Measurements from ENCODE around the gene WWC1. TPM values are rescaled to one million over a fixed set of nuclear protein-coding genes. Genes with fewer than 3 reads are reported as not detected.
"Not testable (repeated sequence)": the region's sequence is repeated elsewhere in the genome, so short reads cannot be mapped to it uniquely, and the experiment has no call there.

Gene WWC1
- total RNA-seq, 2 donors from 2014 or later: 18.7 to 38.3 TPM

GRCh38 chr5:168422431-168422830 lies 131.0 kb downstream of the WWC1 start:
- intact Hi-C loops (cut with DNase I, micrococcal nuclease): no loop called here
- ATAC-seq: peak; percentile 71
- DNase-seq: no peak

GRCh38 chr5:168423478-168423877 lies 132.0 kb downstream of the WWC1 start:
- DNase-seq (no peak), ATAC-seq (no peak)
- intact Hi-C loops (cut with DNase I, micrococcal nuclease): no loop called here

GRCh38 chr5:168423971-168424370 lies 132.5 kb downstream of the WWC1 start:
- ATAC-seq: no peak
- no peak for DNase-seq
- intact Hi-C loops (cut with DNase I, micrococcal nuclease): no loop called here

GRCh38 chr5:168424594-168425323 lies 133.3 kb downstream of the WWC1 start:
- intact Hi-C loops (cut with DNase I, micrococcal nuclease): no loop called here
- ATAC-seq: no peak
- no peak for DNase-seq

GRCh38 chr5:168426007-168426863 lies 134.8 kb downstream of the WWC1 start:
- intact Hi-C loops (cut with DNase I, micrococcal nuclease): no loop called here
- DNase-seq (no peak), ATAC-seq (no peak)

- intact Hi-C loops (cut with DNase I, micrococcal nuclease): no loop called here
- ATAC-seq (no peak), DNase-seq (no peak)
Measured at GRCh38 chr5:168426864-168427172, 135.4 kb downstream of the WWC1 start.

GRCh38 chr5:168427224-168427623 lies 135.8 kb downstream of the WWC1 start:
- intact Hi-C loops (cut with DNase I, micrococcal nuclease): no loop called here
- ATAC-seq: no peak
- DNase-seq: no peak

GRCh38 chr5:168428552-168428951 lies 137.1 kb downstream of the WWC1 start:
- ATAC-seq: no peak
- intact Hi-C loops (cut with DNase I, micrococcal nuclease): no loop called here
- no peak for DNase-seq

GRCh38 chr5:168430296-168430695 lies 138.9 kb downstream of the WWC1 start:
- intact Hi-C loops (cut with DNase I, micrococcal nuclease): no loop called here
- DNase-seq (peak; percentile 22 to 34), ATAC-seq (peak; percentile 99)

GRCh38 chr5:168432903-168433302 lies 141.5 kb downstream of the WWC1 start:
- ATAC-seq: no peak

GRCh38 chr5:168434001-168434400 lies 142.6 kb downstream of the WWC1 start:
- no peak for ATAC-seq
- DNase-seq: no peak
- intact Hi-C loops (cut with DNase I, micrococcal nuclease): no loop called here

More at GRCh38 chr5:168432903-168433302, 141.5 kb downstream of the WWC1 start:
- DNase-seq: no peak
- intact Hi-C loops (cut with DNase I, micrococcal nuclease): no loop called here

GRCh38 chr5:168434746-168435321 lies 143.4 kb downstream of the WWC1 start:
- ATAC-seq (no peak), DNase-seq (no peak)
- intact Hi-C loops (cut with DNase I, micrococcal nuclease): no loop called here

GRCh38 chr5:168435340-168435739 lies 143.9 kb downstream of the WWC1 start:
- DNase-seq; ATAC-seq; intact Hi-C loops (cut with DNase I, micrococcal nuclease): not testable (repeated sequence)

GRCh38 chr5:168438349-168438748 lies 146.9 kb downstream of the WWC1 start:
- no peak for DNase-seq
- intact Hi-C loops (cut with DNase I, micrococcal nuclease): no loop called here
- ATAC-seq: no peak

GRCh38 chr5:168443533-168443932 lies 152.1 kb downstream of the WWC1 start:
- ATAC-seq (no peak), DNase-seq (no peak)
- intact Hi-C loops (cut with DNase I, micrococcal nuclease): no loop called here

GRCh38 chr5:168443950-168444700 lies 152.7 kb downstream of the WWC1 start:
- intact Hi-C loops (cut with DNase I, micrococcal nuclease): no loop called here
- no peak for ATAC-seq
- no peak for DNase-seq

GRCh38 chr5:168446983-168447619 lies 155.7 kb downstream of the WWC1 start:
- DNase-seq (no peak), ATAC-seq (no peak)
- intact Hi-C loops (cut with DNase I, micrococcal nuclease): no loop called here

- intact Hi-C loops (cut with DNase I, micrococcal nuclease): no loop called here
- ATAC-seq (no peak), DNase-seq (no peak)
Measured at GRCh38 chr5:168447808-168448207, 156.4 kb downstream of the WWC1 start.

- intact Hi-C loops (cut with DNase I, micrococcal nuclease): no loop called here
- no peak for DNase-seq
- ATAC-seq: no peak
Measured at GRCh38 chr5:168449166-168449565, 157.7 kb downstream of the WWC1 start.
